Measurements from ENCODE around the gene SNIP1. TPM values are rescaled to one million over a fixed set of nuclear protein-coding genes. Genes with fewer than 3 reads are reported as not detected.

The SNIP1 gene
- total and polyA plus RNA-seq, 2 of the 8 experiments (the other 6 are each of a cell fraction or from before 2014, with no cell fraction given) = 3.7 to 15.7 TPM

DNA sequence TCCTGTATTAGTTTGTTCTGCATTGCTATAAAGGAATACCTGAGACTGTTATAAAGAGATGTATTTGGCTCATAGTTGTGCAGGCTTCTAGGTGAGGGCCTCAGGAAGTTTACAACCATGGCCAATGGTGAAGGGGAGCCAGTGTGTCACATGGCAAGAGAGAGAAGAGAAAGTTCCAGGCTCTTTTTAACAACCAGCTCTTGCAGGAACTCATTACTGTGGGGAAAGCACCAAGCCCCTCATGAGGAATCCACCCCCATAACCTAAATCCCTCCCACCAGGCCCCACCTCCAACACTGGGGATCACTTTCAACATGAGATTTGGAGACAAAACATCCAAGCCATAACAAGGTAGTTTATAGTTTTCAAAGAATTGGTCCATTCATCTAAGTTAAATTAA lies 34.5 kb downstream of the SNIP1 start:
- H2BK20ac ChIP-seq (ENCODE audit: low read length) = no peak overlapping the region
- H3K79me1 ChIP-seq (ENCODE audit: low read depth, low read length) = no peaks in the 10 kb centered on the region
- peaks cover 6% of the 10 kb centered on the region for H3K23me2 ChIP-seq (ENCODE audit: low read depth, low read length)
- H4K91ac ChIP-seq (replicated peaks; ENCODE audit: insufficient read length, low read length) = no peak overlapping the region
- H4K20me1 ChIP-seq (replicated peaks in 1 of 2; ENCODE audit: control insufficient read depth in 1 of 2, insufficient read depth in 2 of 2, low read length in 2 of 2) = no peaks in the 10 kb centered on the region
- H3K23ac ChIP-seq (ENCODE audit: insufficient read length) = no peak overlapping the region
- no peak overlapping the region for H3K4me3 ChIP-seq (ENCODE audit: extremely low read depth in 1 of 4, insufficient read depth in 2 of 4, low read depth in 3 of 4, low read length in 4 of 4)
- no peak overlapping the region for H2BK12ac ChIP-seq (ENCODE audit: low read depth, low read length)
- H2AK5ac ChIP-seq (ENCODE audit: low read depth, low read length) = no peak overlapping the region
- no peak overlapping the region for H3K56ac ChIP-seq (replicated peaks; ENCODE audit: insufficient read length, low read depth, low read length)
- H4K8ac ChIP-seq (ENCODE audit: extremely low read depth, insufficient read depth, low read length) = no peak overlapping the region
- no peak overlapping the region for H3K9ac ChIP-seq (replicated peaks in 1 of 4; ENCODE audit: extremely low read depth in 1 of 4, low read depth in 3 of 4, low read length in 3 of 4)
- no peak for FAIRE-seq
- H3K14ac ChIP-seq (ENCODE audit: insufficient read length) = no peak overlapping the region
- peaks cover 0 to 9% (median 4%) of the 10 kb centered on the region in 4 experiments; a peak in 3 of 7 replicates for H3K4me1 ChIP-seq (replicated peaks in 1 of 4; ENCODE audit: control insufficient read depth in 3 of 4, insufficient read depth in 4 of 4, low read length in 3 of 4)
- H3K4me2 ChIP-seq (ENCODE audit: insufficient read depth in 1 of 2, low read depth in 2 of 2, low read length in 2 of 2) = no peak overlapping the region
- H3K27me3 ChIP-seq (replicated peaks in 1 of 4; ENCODE audit: control insufficient read depth in 3 of 4, extremely low read depth in 1 of 4, insufficient read depth in 3 of 4, low read length in 3 of 4) = no peaks in the 10 kb centered on the region
- no peak overlapping the region for H3K18ac ChIP-seq (ENCODE audit: extremely low read depth, low read length)
- DNase-seq (ENCODE audit: low read depth in 1 of 2, low spot score in 2 of 2) = no peak
- H3K4ac ChIP-seq (replicated peaks; ENCODE audit: insufficient read length, low read depth, low read length) = no peak overlapping the region
- no peak overlapping the region for H2BK5ac ChIP-seq (ENCODE audit: low read depth, low read length)
- POLR2A ChIA-PET (ENCODE audit: partially characterized antibody) = interaction anchor here (1.4 to 1.6 kb wide), 3 partner anchors 10 to 45 kb away, joined by 3 to 7 read pairs (median 4); partner anchors contain the start of gene ZC3H12A
- no peaks in the 10 kb centered on the region for H3K79me2 ChIP-seq (ENCODE audit: control insufficient read depth in 1 of 2, insufficient read depth in 2 of 2, low read length in 2 of 2)
- no peak overlapping the region for H2BK120ac ChIP-seq (replicated peaks; ENCODE audit: low read depth, low read length)
- no peak overlapping the region for H4K5ac ChIP-seq (ENCODE audit: insufficient read length, low read depth, low read length)
- H2BK15ac ChIP-seq (ENCODE audit: low read length) = no peak overlapping the region
- CTCF ChIA-PET (ENCODE audit: partially characterized antibody) = no interaction called here
- H3K27ac ChIP-seq (ENCODE audit: low read depth, low read length) = no peak overlapping the region
- H3K36me3 ChIP-seq (ENCODE audit: control insufficient read depth in 2 of 4, insufficient read depth in 4 of 4, low read length in 3 of 4) = no peaks in the 10 kb centered on the region
- no peaks in the 10 kb centered on the region; a peak in 1 of 4 replicates for H3K9me3 ChIP-seq (ENCODE audit: insufficient read depth in 2 of 2, low read depth in 1 of 2, low read length in 1 of 2)
- no peak overlapping the region for H2AFZ ChIP-seq (ENCODE audit: low read length)
- TF ChIP-seq JUND (IDR thresholded peaks at IDR 0.05; ENCODE audit: low read length) (no peak), CREB1 (IDR thresholded peaks at IDR 0.05) (no peak), BACH1 (IDR thresholded peaks at IDR 0.05; ENCODE audit: low read length) (no peak), BCL11A (IDR thresholded peaks at IDR 0.05; ENCODE audit: low read depth in 2 of 2, low read length in 2 of 2) (no peak), SIRT6 (IDR thresholded peaks at IDR 0.05; ENCODE audit: low read length) (no peak), BRCA1 (IDR thresholded peaks at IDR 0.05; ENCODE audit: low read depth, low read length) (no peak), GTF2F1 (IDR thresholded peaks at IDR 0.05; ENCODE audit: borderline replicate concordance, low read depth, low read length) (no peak), ZNF274 (IDR thresholded peaks at IDR 0.05; ENCODE audit: borderline replicate concordance, extremely low read depth, low read length) (no peak), SAP30 (IDR thresholded peaks at IDR 0.05; ENCODE audit: insufficient read depth, insufficient replicate concordance, low read length) (no peak), EZH2 (IDR thresholded peaks at IDR 0.05; ENCODE audit: low read depth, low read length, severe bottlenecking) (no peak), EGR1 (IDR thresholded peaks at IDR 0.05; ENCODE audit: borderline replicate concordance, low read depth, low read length) (no peak), RAD21 (IDR thresholded peaks at IDR 0.05 in 1 of 2, conservative IDR thresholded peaks at IDR 0.05 in 1 of 2; ENCODE audit: low read depth in 2 of 2, low read length in 2 of 2) (no peak), CBX5 (IDR thresholded peaks at IDR 0.05; ENCODE audit: low read depth, low read length) (no peak), NANOG (IDR thresholded peaks at IDR 0.05; ENCODE audit: insufficient read depth, low read depth, low read length, poor library complexity, severe bottlenecking) (no peak), MAFK (IDR thresholded peaks at IDR 0.05; ENCODE audit: low read depth, low read length) (no peak)
- TF ChIP-seq, protein P1, sequence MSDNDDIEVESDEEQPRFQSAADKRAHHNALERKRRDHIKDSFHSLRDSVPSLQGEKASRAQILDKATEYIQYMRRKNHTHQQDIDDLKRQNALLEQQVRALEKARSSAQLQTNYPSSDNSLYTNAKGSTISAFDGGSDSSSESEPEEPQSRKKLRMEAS (IDR thresholded peaks at IDR 0.05) = no peak
